GM12872 (cell line): Measurements from ENCODE around the gene TRPV4.

Experiments
- TF ChIP-seq, protein P1 (sequence below): IDR thresholded peaks from 3 replicates; pipeline ENCODE4 v1.5.1; 2011; ENCODE audit warnings: low read depth, mild to moderate bottlenecking, low read length, moderate library complexity; ENCODE audit not compliant: insufficient read depth

The TRPV4 gene

DNA sequence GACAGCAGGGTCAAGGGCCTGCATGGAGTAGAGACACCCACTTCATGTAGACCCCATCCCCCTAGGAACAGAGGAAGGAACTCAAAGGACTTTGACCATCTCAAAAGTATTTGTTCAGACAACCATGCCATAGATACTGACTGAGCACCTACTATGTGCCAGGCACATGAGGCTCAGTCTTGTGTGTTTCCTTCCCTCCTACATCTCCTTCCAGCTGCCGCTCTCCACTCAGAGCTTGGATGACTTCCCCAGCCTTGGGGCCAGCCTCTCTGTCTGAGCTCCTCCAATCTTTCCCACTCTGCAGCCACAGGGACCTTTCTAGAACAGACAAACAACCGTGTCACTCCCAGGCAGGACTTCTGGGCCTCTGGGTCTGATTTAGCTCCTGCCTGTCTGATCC lies 2.5 kb downstream of the TRPV4 start:
- TF ChIP-seq, protein P1, sequence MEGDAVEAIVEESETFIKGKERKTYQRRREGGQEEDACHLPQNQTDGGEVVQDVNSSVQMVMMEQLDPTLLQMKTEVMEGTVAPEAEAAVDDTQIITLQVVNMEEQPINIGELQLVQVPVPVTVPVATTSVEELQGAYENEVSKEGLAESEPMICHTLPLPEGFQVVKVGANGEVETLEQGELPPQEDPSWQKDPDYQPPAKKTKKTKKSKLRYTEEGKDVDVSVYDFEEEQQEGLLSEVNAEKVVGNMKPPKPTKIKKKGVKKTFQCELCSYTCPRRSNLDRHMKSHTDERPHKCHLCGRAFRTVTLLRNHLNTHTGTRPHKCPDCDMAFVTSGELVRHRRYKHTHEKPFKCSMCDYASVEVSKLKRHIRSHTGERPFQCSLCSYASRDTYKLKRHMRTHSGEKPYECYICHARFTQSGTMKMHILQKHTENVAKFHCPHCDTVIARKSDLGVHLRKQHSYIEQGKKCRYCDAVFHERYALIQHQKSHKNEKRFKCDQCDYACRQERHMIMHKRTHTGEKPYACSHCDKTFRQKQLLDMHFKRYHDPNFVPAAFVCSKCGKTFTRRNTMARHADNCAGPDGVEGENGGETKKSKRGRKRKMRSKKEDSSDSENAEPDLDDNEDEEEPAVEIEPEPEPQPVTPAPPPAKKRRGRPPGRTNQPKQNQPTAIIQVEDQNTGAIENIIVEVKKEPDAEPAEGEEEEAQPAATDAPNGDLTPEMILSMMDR = no peak

DNA sequence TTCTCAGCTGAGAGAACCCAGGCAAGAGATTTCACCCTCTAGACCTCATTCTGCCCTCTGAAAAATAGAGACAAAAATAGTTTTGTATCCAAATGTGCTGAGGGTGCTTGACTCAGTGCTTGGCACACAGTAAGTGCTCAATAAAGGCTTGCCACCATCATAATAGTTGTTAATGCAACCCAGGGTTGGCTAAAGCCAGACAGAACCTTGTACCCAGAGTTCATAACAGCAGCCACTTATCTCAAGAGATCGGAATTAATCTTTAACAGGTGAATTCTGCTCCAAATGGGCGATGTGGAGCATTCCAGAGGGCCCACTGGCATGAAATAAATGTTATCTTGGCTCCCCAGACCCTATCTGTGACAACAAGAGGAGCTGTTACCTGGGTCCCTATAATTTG lies 2.9 kb downstream of the TRPV4 start:
- TF ChIP-seq, protein P1 = no peak

DNA sequence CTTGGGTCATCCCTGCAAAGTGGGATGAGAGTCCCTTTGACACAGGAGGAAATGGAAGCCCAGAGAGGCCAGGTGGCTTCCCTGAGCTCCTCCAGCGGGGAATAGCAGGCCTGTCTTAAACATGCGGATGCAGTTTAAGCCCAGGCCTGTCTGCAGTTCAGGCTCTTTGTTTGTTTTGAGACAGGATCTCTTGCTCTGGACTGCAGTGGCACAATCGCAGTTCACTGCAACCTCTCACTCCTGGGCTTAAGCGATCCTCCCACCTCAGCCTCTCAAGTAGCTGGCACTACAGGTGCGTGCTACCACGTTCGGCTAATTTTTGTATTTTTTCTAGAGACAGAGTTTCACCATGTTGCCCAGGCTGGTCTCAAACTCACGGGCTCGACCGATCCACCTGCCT lies 3.5 kb downstream of the TRPV4 start:
- TF ChIP-seq, protein P1 = no peak

DNA sequence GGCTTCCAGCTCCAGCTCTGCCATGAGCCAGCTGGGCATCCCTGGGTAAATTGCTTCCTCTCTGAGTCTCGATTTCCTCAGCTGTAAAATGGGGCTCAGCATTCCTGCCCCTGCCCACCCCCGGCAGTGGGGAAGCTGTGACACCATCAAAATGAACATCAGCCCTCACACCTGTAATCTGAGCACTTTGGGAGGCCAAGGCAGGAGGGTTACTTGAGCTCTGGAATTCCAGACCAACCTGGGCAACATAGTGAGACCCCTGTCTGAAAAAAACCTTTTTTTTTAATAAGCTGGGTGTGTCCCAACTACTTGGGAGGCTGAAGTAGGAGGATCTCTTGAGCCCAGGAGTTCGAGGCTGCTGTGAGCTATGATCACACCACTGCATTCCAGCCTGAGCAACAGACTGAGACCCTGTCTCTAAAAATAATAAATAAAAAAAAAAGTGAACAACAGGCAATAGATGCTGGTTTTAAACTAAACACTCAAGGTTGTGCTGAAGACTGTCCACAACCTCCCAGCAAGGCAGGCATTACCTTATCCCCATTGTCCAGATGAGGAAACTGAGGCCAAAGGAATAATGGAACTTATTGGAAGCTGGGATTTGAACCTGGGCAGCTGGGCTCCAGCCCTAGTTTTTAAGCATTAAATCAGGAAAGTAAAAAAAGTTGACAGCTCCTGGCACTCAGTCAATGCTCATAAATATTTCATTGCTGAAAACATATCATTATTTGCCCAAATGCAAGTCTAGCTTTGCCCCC lies 4.3 kb downstream of the TRPV4 start:
- TF ChIP-seq, protein P1 = no peak

DNA sequence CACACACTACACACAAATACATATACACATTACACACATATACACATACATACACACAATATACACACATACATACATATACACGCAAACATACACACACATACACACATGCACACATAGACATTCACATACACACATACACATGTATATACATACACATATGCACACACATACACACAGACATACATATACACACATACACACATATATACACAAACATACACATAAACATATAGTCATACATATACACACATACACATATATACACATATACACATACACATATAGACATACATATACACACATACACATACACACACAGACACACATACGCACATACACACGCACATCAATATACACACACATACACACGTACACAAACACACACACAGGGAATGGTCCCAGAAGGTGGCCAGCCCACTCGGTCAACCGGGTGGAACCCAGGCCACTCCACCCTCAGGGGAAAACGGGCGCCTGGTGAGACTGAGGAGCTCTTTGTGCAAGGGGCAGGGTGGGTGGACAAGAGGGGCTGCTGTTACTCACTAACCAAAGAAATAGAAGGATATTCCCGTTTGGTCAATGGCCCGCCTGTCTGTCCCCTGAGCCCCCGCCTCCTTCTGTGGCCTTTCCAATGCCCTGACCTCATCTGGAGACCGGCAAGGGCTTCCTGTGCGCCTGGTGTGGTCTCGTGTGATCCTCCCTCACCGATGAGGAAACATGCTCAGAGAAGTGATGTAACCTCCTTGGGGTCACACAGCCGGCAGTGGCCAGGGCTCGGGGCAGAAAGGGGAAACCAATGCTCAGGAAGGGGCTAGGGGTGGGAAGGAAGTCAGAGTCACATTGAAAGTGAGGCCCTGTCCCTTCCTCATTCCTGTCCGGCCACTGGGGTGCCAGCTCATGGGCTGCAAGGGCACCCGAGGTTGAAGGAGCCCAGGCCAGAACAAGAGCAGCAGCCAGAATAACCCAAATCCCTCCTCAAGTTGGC lies 5.3 kb downstream of the TRPV4 start:
- TF ChIP-seq, protein P1 = no peak

DNA sequence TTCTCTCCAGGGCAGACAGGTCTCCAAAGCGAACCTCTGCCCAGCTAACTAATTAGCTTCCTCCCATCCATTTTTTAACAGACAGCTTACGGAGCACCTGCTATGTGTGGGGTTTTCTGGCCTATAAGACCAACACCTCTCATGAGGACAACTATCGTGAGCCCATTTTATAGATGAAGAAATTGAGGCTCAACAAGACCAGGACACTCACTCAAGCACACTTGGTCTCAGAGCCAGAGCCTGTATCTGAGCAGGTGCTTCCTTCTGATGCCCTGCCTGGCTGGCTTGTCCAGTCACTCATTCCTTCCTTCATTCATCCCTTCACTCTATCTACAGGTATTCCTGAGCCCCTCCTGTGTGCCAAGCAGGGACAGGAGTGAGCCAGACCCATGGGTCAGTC lies 6.1 kb downstream of the TRPV4 start:
- TF ChIP-seq, protein P1 = no peak

DNA sequence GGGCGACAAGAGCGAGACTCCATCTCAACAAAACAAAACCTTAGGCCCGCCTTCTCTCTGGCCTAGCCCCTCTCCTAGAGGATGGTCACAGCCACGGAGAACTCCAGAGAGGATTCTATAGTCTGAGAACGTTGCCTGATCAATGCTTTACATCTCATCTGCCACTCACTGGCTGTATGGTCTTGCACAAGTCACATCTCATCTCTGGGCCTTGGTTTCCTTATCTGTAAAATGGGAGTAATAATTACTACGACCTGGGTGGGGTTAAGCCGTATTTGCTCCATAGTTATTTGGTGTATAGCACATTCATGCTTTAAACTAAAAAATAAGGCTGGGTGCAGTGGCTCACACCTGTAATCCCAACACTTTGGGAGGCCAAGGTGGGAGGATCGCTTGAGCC lies 8.5 kb downstream of the TRPV4 start:
- TF ChIP-seq, protein P1 = no peak
